Measurements from ENCODE around the gene TRIL. TPM values are rescaled to one million over a fixed set of nuclear protein-coding genes. Genes with fewer than 3 reads are reported as not detected.

TRIL gene
- total RNA-seq, 1 experiment from 2014 or later, result 3.0 TPM

DNA sequence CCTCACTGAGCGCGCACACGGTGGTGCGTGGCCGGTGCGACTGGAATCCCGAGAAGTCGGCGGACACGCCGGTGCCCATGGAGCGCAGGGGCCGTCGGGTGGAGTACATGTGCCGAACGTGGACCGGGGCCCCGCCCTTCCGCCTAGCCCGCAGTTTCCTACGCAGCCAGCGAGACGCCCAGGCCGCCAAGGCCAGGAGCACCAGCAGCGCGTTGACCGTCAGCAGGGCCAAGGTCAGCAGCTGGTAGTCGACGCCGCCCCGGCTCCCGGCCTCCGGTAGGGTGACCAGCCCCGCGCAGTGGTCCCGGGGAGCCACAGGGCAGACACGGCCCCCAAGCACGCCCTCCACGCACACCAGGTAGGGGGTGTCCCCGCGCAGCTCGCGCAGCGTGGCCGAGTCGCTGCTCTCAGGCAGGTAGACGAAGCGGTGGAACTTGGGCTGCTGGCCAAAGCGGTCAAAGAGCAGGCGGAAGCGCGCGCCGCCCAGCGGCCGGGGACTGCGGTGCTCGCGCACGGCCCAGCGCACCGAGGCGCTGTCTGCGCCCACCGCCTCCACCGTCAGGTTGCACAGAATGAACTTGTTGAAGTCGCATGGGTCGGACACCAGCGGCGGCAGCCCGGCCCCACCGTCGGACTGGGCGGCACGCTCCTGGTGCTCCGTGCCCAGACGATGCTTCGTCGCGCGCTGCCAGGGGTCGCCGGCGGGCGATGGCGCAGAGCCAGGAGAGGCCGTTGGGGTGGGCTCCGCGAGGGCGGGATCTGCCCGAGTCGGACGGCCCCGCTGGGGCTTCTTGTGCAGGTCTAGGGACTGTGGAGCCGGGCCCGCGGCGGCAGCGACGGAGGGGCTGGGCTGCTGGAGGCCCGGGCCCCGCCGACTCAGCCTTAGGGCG lies 2.2 kb downstream of the TRIL start (continued):
- TF ChIP-seq, protein P1, sequence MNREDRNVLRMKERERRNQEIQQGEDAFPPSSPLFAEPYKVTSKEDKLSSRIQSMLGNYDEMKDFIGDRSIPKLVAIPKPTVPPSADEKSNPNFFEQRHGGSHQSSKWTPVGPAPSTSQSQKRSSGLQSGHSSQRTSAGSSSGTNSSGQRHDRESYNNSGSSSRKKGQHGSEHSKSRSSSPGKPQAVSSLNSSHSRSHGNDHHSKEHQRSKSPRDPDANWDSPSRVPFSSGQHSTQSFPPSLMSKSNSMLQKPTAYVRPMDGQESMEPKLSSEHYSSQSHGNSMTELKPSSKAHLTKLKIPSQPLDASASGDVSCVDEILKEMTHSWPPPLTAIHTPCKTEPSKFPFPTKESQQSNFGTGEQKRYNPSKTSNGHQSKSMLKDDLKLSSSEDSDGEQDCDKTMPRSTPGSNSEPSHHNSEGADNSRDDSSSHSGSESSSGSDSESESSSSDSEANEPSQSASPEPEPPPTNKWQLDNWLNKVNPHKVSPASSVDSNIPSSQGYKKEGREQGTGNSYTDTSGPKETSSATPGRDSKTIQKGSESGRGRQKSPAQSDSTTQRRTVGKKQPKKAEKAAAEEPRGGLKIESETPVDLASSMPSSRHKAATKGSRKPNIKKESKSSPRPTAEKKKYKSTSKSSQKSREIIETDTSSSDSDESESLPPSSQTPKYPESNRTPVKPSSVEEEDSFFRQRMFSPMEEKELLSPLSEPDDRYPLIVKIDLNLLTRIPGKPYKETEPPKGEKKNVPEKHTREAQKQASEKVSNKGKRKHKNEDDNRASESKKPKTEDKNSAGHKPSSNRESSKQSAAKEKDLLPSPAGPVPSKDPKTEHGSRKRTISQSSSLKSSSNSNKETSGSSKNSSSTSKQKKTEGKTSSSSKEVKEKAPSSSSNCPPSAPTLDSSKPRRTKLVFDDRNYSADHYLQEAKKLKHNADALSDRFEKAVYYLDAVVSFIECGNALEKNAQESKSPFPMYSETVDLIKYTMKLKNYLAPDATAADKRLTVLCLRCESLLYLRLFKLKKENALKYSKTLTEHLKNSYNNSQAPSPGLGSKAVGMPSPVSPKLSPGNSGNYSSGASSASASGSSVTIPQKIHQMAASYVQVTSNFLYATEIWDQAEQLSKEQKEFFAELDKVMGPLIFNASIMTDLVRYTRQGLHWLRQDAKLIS (CRISPR knock-in tag; IDR thresholded peaks at IDR 0.05; ENCODE audit: borderline replicate concordance), result no peak
- TF ChIP-seq GABPB1 (CRISPR knock-in tag; IDR thresholded peaks at IDR 0.05), result peak; percentile 41; the same call in 1 of the 2 replicates
- no peak for TF ChIP-seq ZNF219 (CRISPR knock-in tag; IDR thresholded peaks at IDR 0.05; ENCODE audit: borderline replicate concordance)
- peak; percentile 95 for TF ChIP-seq MAX (CRISPR knock-in tag; IDR thresholded peaks at IDR 0.05)
- peak; percentile 92 for TF ChIP-seq ZNF138 (CRISPR knock-in tag; conservative IDR thresholded peaks at IDR 0.05)
- no peak for TF ChIP-seq RORB (CRISPR knock-in tag; IDR thresholded peaks at IDR 0.05)
- TF ChIP-seq, protein P2, sequence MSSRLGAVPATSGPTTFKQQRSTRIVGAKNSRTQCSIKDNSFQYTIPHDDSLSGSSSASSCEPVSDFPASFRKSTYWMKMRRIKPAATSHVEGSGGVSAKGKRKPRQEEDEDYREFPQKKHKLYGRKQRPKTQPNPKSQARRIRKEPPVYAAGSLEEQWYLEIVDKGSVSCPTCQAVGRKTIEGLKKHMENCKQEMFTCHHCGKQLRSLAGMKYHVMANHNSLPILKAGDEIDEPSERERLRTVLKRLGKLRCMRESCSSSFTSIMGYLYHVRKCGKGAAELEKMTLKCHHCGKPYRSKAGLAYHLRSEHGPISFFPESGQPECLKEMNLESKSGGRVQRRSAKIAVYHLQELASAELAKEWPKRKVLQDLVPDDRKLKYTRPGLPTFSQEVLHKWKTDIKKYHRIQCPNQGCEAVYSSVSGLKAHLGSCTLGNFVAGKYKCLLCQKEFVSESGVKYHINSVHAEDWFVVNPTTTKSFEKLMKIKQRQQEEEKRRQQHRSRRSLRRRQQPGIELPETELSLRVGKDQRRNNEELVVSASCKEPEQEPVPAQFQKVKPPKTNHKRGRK (CRISPR knock-in tag; IDR thresholded peaks at IDR 0.05; ENCODE audit: borderline replicate concordance), result no peak
- 0 out of 2 replicates have a peak, but pooled peaks have one; percentile 58 for TF ChIP-seq E2F4 (CRISPR knock-in tag; IDR thresholded peaks at IDR 0.05; ENCODE audit: borderline replicate concordance, low read depth)
- peak; percentile 85 for TF ChIP-seq TP53 (CRISPR knock-in tag; IDR thresholded peaks at IDR 0.05)
- no peak for TF ChIP-seq ATF3 (CRISPR knock-in tag; conservative IDR thresholded peaks at IDR 0.05)
- no peak for TF ChIP-seq ZNF232 (CRISPR knock-in tag; IDR thresholded peaks at IDR 0.05)
- TF ChIP-seq ZMAT4 (CRISPR knock-in tag; IDR thresholded peaks at IDR 0.05), result no peak
- 0 out of 2 replicates have a peak, but pooled peaks have one; percentile 67 for TF ChIP-seq CBFB (CRISPR knock-in tag; IDR thresholded peaks at IDR 0.05; ENCODE audit: low read depth)
- TF ChIP-seq, protein P3, sequence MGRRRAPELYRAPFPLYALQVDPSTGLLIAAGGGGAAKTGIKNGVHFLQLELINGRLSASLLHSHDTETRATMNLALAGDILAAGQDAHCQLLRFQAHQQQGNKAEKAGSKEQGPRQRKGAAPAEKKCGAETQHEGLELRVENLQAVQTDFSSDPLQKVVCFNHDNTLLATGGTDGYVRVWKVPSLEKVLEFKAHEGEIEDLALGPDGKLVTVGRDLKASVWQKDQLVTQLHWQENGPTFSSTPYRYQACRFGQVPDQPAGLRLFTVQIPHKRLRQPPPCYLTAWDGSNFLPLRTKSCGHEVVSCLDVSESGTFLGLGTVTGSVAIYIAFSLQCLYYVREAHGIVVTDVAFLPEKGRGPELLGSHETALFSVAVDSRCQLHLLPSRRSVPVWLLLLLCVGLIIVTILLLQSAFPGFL (CRISPR knock-in tag; IDR thresholded peaks at IDR 0.05; ENCODE audit: borderline replicate concordance), result no peak; the same call in 1 of the 2 replicates
- TF ChIP-seq IRF1 (CRISPR knock-in tag; IDR thresholded peaks at IDR 0.05), result no peak
- TF ChIP-seq RELA (CRISPR knock-in tag; IDR thresholded peaks at IDR 0.05; ENCODE audit: borderline replicate concordance), result 0 out of 2 replicates have a peak, but pooled peaks have one; percentile 17
- TF ChIP-seq, protein P4, sequence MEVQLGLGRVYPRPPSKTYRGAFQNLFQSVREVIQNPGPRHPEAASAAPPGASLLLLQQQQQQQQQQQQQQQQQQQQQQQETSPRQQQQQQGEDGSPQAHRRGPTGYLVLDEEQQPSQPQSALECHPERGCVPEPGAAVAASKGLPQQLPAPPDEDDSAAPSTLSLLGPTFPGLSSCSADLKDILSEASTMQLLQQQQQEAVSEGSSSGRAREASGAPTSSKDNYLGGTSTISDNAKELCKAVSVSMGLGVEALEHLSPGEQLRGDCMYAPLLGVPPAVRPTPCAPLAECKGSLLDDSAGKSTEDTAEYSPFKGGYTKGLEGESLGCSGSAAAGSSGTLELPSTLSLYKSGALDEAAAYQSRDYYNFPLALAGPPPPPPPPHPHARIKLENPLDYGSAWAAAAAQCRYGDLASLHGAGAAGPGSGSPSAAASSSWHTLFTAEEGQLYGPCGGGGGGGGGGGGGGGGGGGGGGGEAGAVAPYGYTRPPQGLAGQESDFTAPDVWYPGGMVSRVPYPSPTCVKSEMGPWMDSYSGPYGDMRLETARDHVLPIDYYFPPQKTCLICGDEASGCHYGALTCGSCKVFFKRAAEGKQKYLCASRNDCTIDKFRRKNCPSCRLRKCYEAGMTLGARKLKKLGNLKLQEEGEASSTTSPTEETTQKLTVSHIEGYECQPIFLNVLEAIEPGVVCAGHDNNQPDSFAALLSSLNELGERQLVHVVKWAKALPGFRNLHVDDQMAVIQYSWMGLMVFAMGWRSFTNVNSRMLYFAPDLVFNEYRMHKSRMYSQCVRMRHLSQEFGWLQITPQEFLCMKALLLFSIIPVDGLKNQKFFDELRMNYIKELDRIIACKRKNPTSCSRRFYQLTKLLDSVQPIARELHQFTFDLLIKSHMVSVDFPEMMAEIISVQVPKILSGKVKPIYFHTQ (CRISPR knock-in tag; IDR thresholded peaks at IDR 0.05), result no peak
- no peak for TF ChIP-seq KAT7 (CRISPR knock-in tag; IDR thresholded peaks at IDR 0.05; ENCODE audit: borderline replicate concordance)
- TF ChIP-seq, protein P5, sequence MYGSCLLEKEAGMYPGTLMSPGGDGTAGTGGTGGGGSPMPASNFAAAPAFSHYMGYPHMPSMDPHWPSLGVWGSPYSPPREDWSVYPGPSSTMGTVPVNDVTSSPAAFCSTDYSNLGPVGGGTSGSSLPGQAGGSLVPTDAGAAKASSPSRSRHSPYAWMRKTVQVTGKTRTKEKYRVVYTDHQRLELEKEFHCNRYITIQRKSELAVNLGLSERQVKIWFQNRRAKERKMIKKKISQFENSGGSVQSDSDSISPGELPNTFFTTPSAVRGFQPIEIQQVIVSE (CRISPR knock-in tag; IDR thresholded peaks at IDR 0.05; ENCODE audit: borderline replicate concordance), result no peak
- 0 out of 2 replicates have a peak, but pooled peaks have one; percentile 41 for TF ChIP-seq NR3C1 (CRISPR knock-in tag; conservative IDR thresholded peaks at IDR 0.05; ENCODE audit: low read depth)
- peak; percentile 76 for TF ChIP-seq FOXP1 (CRISPR knock-in tag; IDR thresholded peaks at IDR 0.05; ENCODE audit: borderline replicate concordance)
